Karpas-422 (cell line): ENCODE data around the gene CELSR1. TPM values are rescaled to one million over a fixed set of nuclear protein-coding genes. Genes with fewer than 3 reads are reported as not detected.

Experiments used
- DNase-seq: peaks from one replicate; pipeline ENCODE4 v3.0.0-alpha.2; 2015
- H2AFZ ChIP-seq: fragments of 200-600 bp; sonication (generic); 2 replicates; pipeline ENCODE4 v1.6.1; 2014; ENCODE audit warnings: antibody characterized with exemption, low read length, mixed read lengths
- H3K27ac ChIP-seq: fragments of 200-600 bp; sonication (generic); 2 replicates; pipeline ENCODE4 v1.5.1; 2014; ENCODE audit warnings: mild to moderate bottlenecking, low read length, moderate library complexity
- H3K27me3 ChIP-seq: fragments of 200-600 bp; sonication (generic); 2 replicates; pipeline ENCODE4 v1.6.1; 2014; ENCODE audit warnings: low read length, mixed read lengths
- H3K36me3 ChIP-seq: fragments of 200-600 bp; sonication (generic); 2 replicates; pipeline ENCODE4 v1.6.1; 2014; ENCODE audit warnings: low read length, mixed read lengths; ENCODE audit not compliant: insufficient read depth
- H3K4me1 ChIP-seq: fragments of 200-600 bp; sonication (generic); 2 replicates; pipeline ENCODE4 v1.6.1; 2014; ENCODE audit warnings: mild to moderate bottlenecking, low read length, mixed read lengths
- H3K4me2 ChIP-seq: fragments of 200-600 bp; sonication (generic); 2 replicates; pipeline ENCODE4 v1.6.1; 2014; ENCODE audit warnings: low read length, low read depth, mild to moderate bottlenecking; ENCODE audit not compliant: poor library complexity, severe bottlenecking
- H3K4me3 ChIP-seq: fragments of 200-600 bp; sonication (generic); 2 replicates; pipeline ENCODE4 v1.5.1; 2014; ENCODE audit warnings: mild to moderate bottlenecking, antibody characterized with exemption, low read length, mixed read lengths
- H3K79me2 ChIP-seq: fragments of 200-600 bp; sonication (generic); 2 replicates; pipeline ENCODE4 v1.6.1; 2014; ENCODE audit warnings: mild to moderate bottlenecking, low read length, mixed read lengths
- H3K9ac ChIP-seq: fragments of 200-600 bp; sonication (generic); 2 replicates; pipeline ENCODE4 v1.6.0; 2014; ENCODE audit warnings: low read length
- H3K9me2 ChIP-seq: fragments of 200-600 bp; sonication (generic), shearing (Covaris generic); replicated peaks from 2 replicates; pipeline ENCODE4 v1.6.0; 2014; ENCODE audit warnings: mild to moderate bottlenecking, low read length, moderate library complexity; ENCODE audit not compliant: insufficient read depth
- H3K9me3 ChIP-seq: fragments of 300-700, 200-600 bp; sonication (generic); 2 replicates; pipeline ENCODE4 v1.6.1; 2014; ENCODE audit warnings: low read length, mixed read lengths
- H4K20me1 ChIP-seq: fragments of 200-600 bp; sonication (generic); 2 replicates; pipeline ENCODE4 v1.6.1; 2014; ENCODE audit warnings: mild to moderate bottlenecking, antibody characterized with exemption, low read length, low read depth; ENCODE audit not compliant: insufficient read depth
- total RNA-seq: library from RNA; depleted of rRNA; stranded (reverse); fragments of >200 nt; shearing (Covaris generic); gene quantifications from 2 replicates; pipeline ENCODE4 v1.2.3, GENCODE V29; 2014; ENCODE audit warnings: low replicate concordance

CELSR1 gene
- total RNA-seq, 1 experiment from 2014 or later: 0.11 TPM

DNA sequence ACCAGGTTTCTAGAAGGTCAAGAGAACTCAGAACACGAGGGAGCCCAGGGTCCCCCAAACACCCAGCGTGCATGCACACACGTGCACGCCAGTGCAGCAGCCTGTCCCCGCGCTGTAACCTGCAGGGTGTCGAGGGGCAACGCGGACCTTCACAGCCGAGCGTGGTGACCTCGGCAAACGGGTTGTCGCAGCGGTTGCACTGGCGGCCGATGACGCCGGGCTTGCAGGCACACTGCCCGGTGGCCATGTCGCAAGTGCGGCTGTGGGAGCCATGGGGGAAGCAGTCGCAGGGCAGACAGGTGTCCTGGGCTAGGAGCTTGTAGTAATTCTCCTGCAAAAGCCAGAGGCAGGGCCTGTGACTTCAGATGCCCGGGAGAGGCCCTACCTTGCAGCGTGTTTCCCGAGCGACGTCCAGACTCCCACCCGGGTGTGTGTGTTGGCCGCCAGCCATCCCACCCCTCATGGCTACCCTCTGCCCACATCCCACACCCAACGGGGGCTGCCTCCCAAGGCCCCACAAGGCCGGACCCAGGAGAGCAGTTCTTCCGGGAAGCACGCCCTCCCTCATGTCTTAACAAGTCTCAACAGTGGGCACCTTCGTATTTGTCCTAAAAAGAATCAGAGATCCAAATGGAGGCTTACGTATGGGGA, 145.8 kb downstream of the CELSR1 start:
- Histone ChIP-seq H3K9me2 (no peaks in the 10 kb centered on the region), H2AFZ (no peak overlapping the region), H3K27ac (no peak overlapping the region), H3K9me3 (no peaks in the 10 kb centered on the region), H4K20me1 (no peaks in the 10 kb centered on the region), H3K27me3 (no peaks in the 10 kb centered on the region), H3K4me2 (no peak overlapping the region), H3K9ac (no peak overlapping the region), H3K79me2 (no peaks in the 10 kb centered on the region), H3K4me1 (no peaks in the 10 kb centered on the region), H3K4me3 (no peak overlapping the region), H3K36me3 (no peaks in the 10 kb centered on the region)
- no peak for DNase-seq

DNA sequence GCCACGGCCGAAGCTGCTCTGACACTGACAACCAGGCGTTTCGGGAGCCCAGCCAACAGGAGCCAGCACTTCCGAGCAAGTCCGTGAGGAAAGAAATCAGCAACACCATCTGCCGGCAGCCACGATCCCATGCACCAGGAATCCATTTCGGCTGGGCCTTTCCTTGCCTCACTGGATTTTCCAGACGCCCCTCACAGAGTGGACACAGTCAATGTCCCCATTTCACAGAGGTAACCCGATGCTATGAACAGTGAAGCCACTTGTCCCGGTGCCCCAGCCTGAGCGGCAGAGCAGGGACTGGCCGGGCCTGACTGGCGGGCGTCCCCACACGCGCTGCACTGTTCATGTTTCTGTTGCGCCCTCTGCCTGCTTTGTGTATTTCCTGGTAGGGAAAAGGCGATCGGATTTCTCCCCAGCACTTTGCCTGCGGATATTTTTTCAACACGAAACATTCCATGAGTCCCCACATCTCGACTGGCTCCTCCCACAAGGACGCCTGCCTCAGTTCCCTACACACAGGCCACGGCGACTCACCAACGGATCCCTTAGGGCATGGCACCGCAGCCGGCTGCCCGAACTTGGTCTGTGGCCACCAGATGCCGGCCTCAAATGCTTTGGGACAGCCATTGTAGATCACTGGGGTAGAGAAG, 146.6 kb downstream of the CELSR1 start:
- no peak overlapping the region for H3K4me2 ChIP-seq

DNA sequence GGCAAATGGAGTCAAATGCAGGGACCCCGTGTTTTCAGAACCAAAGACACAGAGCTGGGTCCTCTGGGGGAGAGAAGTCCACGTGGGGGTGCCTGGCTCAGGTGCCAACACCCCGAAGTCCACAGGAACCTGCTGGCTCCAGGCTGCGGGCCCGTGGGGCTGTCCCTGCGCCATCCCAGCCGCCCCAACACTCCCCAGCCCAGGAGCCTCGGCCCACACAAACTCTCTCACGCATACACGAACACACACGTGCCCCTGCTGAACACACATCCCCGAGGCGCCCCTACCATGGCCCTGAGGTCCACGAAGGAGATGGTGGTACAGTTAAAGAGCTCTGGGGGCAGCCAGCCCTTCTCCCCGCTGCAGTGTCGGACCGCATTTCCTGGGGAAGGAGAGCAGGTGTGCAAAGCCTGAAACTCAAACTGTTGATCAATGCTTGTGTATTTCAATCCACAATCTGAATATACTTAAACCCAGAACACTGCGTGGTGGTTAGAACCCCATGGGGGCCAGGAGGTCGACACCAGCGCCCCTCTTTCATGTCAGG, 147.2 kb downstream of the CELSR1 start:
- no peaks in the 10 kb centered on the region for H4K20me1 ChIP-seq
- H3K4me3 ChIP-seq: no peak overlapping the region
- no peaks in the 10 kb centered on the region for H3K79me2 ChIP-seq
- no peaks in the 10 kb centered on the region for H3K27me3 ChIP-seq
- H3K9ac ChIP-seq: no peak overlapping the region
- H3K4me2 ChIP-seq: no peak overlapping the region
- H3K9me3 ChIP-seq: no peaks in the 10 kb centered on the region
- H3K36me3 ChIP-seq: no peaks in the 10 kb centered on the region
- no peak overlapping the region for H3K27ac ChIP-seq
- no peaks in the 10 kb centered on the region for H3K9me2 ChIP-seq
- no peak overlapping the region for H2AFZ ChIP-seq
- no peaks in the 10 kb centered on the region for H3K4me1 ChIP-seq
- DNase-seq: no peak

More for the DNA sequence above, 146.6 kb downstream of the CELSR1 start:
- DNase-seq: no peak
- Histone ChIP-seq H3K4me1 (no peaks in the 10 kb centered on the region), H3K9ac (no peak overlapping the region), H3K36me3 (no peaks in the 10 kb centered on the region), H3K4me3 (no peak overlapping the region), H3K27me3 (no peaks in the 10 kb centered on the region), H3K9me2 (no peaks in the 10 kb centered on the region), H3K27ac (no peak overlapping the region), H2AFZ (no peak overlapping the region), H4K20me1 (no peaks in the 10 kb centered on the region), H3K79me2 (no peaks in the 10 kb centered on the region), H3K9me3 (no peaks in the 10 kb centered on the region)

DNA sequence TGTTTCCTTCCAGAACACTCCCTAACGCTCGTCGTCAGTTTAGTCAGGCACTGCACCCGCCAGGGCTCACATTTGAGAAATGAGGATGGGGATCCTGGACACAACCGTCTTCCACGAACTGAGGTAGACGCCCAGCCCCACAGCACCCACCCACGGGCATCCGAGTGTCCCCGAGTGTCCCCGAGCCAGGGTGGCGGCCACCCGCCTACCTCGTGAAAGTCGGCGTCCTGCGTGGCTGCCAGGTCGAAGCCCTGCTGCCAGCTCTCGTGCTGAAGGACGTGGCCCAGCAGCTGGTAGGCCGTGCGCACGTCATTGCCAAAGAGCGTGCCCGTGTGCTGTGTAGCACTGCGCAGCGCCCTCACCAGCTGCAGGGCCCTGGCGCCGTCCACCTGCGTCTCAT, 148.3 kb downstream of the CELSR1 start:
- H3K4me2 ChIP-seq: no peak overlapping the region
- no peaks in the 10 kb centered on the region for H3K79me2 ChIP-seq
- no peaks in the 10 kb centered on the region for H3K9me2 ChIP-seq
- no peak overlapping the region for H3K4me3 ChIP-seq
- no peak overlapping the region for H3K27ac ChIP-seq
- H3K27me3 ChIP-seq: no peaks in the 10 kb centered on the region
- no peak overlapping the region for H2AFZ ChIP-seq
- no peaks in the 10 kb centered on the region for H3K36me3 ChIP-seq
- no peaks in the 10 kb centered on the region for H4K20me1 ChIP-seq
- no peaks in the 10 kb centered on the region for H3K4me1 ChIP-seq
- no peaks in the 10 kb centered on the region for H3K9me3 ChIP-seq
- no peak overlapping the region for H3K9ac ChIP-seq
- no peak for DNase-seq

DNA sequence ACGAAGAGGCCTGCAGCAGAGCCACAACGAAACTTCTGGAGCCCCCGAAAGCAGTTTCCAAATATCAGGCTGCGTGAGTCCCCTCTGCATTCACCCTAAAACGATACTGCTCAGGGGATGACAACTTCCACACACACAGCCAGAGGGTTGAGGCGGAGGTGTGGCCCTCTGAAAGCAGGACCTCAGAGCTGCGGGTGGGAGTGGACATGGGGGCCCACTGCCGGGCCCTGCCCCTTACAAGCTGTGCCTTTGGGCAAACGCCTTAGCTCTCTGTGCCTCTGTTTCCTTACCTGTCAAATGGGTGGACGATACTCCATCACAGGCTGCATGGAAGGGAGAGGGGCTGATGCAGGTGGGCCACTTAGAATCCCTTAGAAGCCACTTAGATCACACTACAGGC, 148.8 kb downstream of the CELSR1 start:
- no peaks in the 10 kb centered on the region for H3K9me2 ChIP-seq
- no peak overlapping the region for H3K4me2 ChIP-seq
- H2AFZ ChIP-seq: no peak overlapping the region
- no peak overlapping the region for H3K27ac ChIP-seq
- no peak for DNase-seq
- H3K27me3 ChIP-seq: no peaks in the 10 kb centered on the region
- no peaks in the 10 kb centered on the region for H3K36me3 ChIP-seq
- H3K4me1 ChIP-seq: no peaks in the 10 kb centered on the region
- H3K9ac ChIP-seq: no peak overlapping the region
- H3K79me2 ChIP-seq: no peaks in the 10 kb centered on the region
- no peaks in the 10 kb centered on the region for H4K20me1 ChIP-seq
- H3K4me3 ChIP-seq: no peak overlapping the region
- no peaks in the 10 kb centered on the region for H3K9me3 ChIP-seq

DNA sequence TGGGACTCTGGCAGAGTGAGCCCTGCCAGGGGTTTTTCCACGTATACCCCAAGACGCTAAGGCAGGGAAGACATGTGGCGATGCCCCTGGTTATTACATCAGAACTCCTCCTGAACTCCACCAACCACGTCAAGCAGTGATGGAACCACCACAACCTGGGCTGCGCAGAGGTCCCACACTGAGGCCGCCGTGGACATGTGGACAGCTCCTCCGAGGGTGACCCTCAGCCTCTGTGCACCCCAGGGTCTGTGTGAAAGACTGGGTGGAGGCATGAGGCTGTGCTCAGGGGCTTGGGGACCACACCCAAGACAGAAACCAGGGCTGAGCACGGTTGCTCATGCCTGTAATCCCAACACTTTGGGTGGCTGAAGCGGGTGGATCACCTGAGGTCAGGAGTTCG, 149.7 kb downstream of the CELSR1 start:
- H3K9ac ChIP-seq: no peak overlapping the region
- H3K4me1 ChIP-seq: no peaks in the 10 kb centered on the region
- no peak overlapping the region for H3K4me2 ChIP-seq
- no peaks in the 10 kb centered on the region for H3K9me2 ChIP-seq
- H4K20me1 ChIP-seq: no peaks in the 10 kb centered on the region
- H3K27ac ChIP-seq: no peak overlapping the region
- no peaks in the 10 kb centered on the region for H3K9me3 ChIP-seq
- H3K36me3 ChIP-seq: no peaks in the 10 kb centered on the region
- H3K27me3 ChIP-seq: no peaks in the 10 kb centered on the region
- H2AFZ ChIP-seq: no peak overlapping the region
- no peak for DNase-seq
- H3K79me2 ChIP-seq: no peaks in the 10 kb centered on the region
- no peak overlapping the region for H3K4me3 ChIP-seq

DNA sequence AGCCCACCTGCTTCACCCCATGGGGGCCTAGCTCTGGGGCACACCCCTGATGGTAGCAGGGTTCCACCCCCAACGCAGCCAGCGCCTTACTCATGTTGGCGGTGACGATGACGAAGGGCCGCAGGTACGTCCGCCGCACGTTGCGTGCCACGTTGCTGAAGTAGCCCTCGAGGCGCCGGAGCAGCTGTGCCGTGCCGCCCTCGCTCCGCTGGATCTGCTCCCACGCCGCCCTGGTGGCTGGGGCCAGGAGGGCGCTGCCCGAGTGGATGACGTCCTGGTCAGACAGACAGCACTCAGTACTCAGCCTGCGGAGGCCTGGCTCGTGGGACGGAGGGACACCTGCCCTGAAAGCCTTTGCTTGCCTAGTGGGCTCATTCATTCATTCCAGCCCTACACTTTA, 151.1 kb downstream of the CELSR1 start:
- H3K27ac ChIP-seq: no peak overlapping the region
- no peak for DNase-seq
- H3K9ac ChIP-seq: no peak overlapping the region
- H3K9me3 ChIP-seq: no peaks in the 10 kb centered on the region
- no peaks in the 10 kb centered on the region for H3K79me2 ChIP-seq
- H2AFZ ChIP-seq: no peak overlapping the region
- H3K9me2 ChIP-seq: no peaks in the 10 kb centered on the region
- H4K20me1 ChIP-seq: no peaks in the 10 kb centered on the region
- no peak overlapping the region for H3K4me2 ChIP-seq
- H3K4me1 ChIP-seq: no peaks in the 10 kb centered on the region
- H3K36me3 ChIP-seq: no peaks in the 10 kb centered on the region
- H3K4me3 ChIP-seq: no peak overlapping the region
- H3K27me3 ChIP-seq: no peaks in the 10 kb centered on the region

DNA sequence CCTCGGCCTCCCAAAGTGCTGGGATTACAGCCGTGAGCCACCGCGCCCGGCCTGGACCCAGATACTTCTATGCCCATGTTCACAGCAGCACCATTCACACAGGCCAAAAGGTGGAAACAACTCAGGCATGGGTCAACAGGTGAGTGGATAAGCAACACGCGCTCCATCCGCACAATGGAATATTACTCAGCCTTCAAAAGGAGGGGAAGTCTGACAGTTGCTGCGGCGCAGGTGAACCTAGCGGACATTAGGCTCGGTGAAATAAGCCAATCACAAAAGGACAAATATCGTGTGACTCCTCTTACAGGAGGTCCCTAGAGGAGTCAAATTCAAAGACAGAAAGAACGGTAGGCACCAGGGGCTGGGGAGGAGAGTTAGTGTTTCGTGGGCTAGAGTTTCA, 154.9 kb downstream of the CELSR1 start:
- DNase-seq: no peak
- no peak overlapping the region for H3K4me3 ChIP-seq
- H3K9me3 ChIP-seq: no peaks in the 10 kb centered on the region
- H3K79me2 ChIP-seq: no peaks in the 10 kb centered on the region
- no peak overlapping the region for H2AFZ ChIP-seq
- no peaks in the 10 kb centered on the region for H3K36me3 ChIP-seq
- no peaks in the 10 kb centered on the region for H4K20me1 ChIP-seq
- no peaks in the 10 kb centered on the region for H3K27me3 ChIP-seq
- H3K27ac ChIP-seq: no peak overlapping the region
- no peaks in the 10 kb centered on the region for H3K9me2 ChIP-seq
- H3K9ac ChIP-seq: no peak overlapping the region
- H3K4me1 ChIP-seq: no peaks in the 10 kb centered on the region
- no peak overlapping the region for H3K4me2 ChIP-seq
